SK-N-SH (cell line): Measurements from ENCODE around the gene RNU4-1. TPM values are rescaled to one million over a fixed set of nuclear protein-coding genes. Genes with fewer than 3 reads are reported as not detected.
A peak's percentile ranks its signal among the peaks of the same experiment; 100 is the strongest.

Experiments used
- CTCF ChIA-PET: fragments of 300-600, 350-600 bp; formaldehyde crosslinking; extraction: SDS; loops from one replicate; lab custom pipeline; 2021; lab: Yijun Ruan, JAX
- POLR2A ChIA-PET: fragments of 350-600 bp; sonication (Branson Sonifier 250); formaldehyde crosslinking; extraction: SDS; loops from one replicate; lab custom pipeline; 2020; ENCODE audit warnings: antibody characterized with exemption, inconsistent platforms; lab: Yijun Ruan, JAX
- DNase-seq: peaks from one replicate; pipeline ENCODE4 v3.0.0; 2012
- H2AFZ ChIP-seq: fragments of 200-600 bp; sonication (generic); 2 replicates; pipeline ENCODE4 v1.8.1; 2016; ENCODE audit warnings: antibody characterized with exemption, mild to moderate bottlenecking, low read depth
- H3F3A ChIP-seq: fragments of 200-600 bp; sonication (generic); replicated peaks from 2 replicates; pipeline ENCODE3; 2016; ENCODE audit warnings: antibody characterized with exemption, mild to moderate bottlenecking; ENCODE audit not compliant: insufficient read depth
- H3K27ac ChIP-seq, 2 experiments: fragments of 200-500 bp in 1 of 2; fragments of 200-600 bp in 1 of 2; sonication (Bioruptor generic) in 1 of 2; sonication (generic), shearing (Covaris generic) in 1 of 2; 2 replicates each; pipeline versions ENCODE4 v1.5.1 to v1.6.1; 2014 to 2016; ENCODE audit warnings: low read depth in 2 of 2, inconsistent platforms in 1 of 2, low read length in 1 of 2, mild to moderate bottlenecking in 1 of 2, mixed read lengths in 1 of 2
- H3K27me3 ChIP-seq: fragments of 200-600 bp; sonication (generic), shearing (Covaris generic); 2 replicates; pipeline ENCODE4 v1.6.1; 2016; ENCODE audit warnings: mixed run types; ENCODE audit not compliant: insufficient read depth
- H3K36me3 ChIP-seq, 2 experiments: fragments of 200-500 bp in 1 of 2; fragments of 200-600 bp in 1 of 2; sonication (Bioruptor generic) in 1 of 2; sonication (generic) in 1 of 2; replicated peaks in 1 of 2; 2 replicates each; pipeline versions ENCODE3 to v1.5.1; 2014 to 2016; ENCODE audit warnings: low read length in 1 of 2, mild to moderate bottlenecking in 1 of 2; ENCODE audit not compliant: insufficient read depth in 2 of 2, control insufficient read depth in 1 of 2
- H3K4me1 ChIP-seq, 2 experiments: fragments of 200-500 bp in 1 of 2; fragments of 200-600 bp in 1 of 2; sonication (Bioruptor generic) in 1 of 2; sonication (generic), shearing (Covaris generic) in 1 of 2; 2 replicates each; pipeline versions ENCODE4 v1.5.1 to v1.6.1; 2014 to 2016; ENCODE audit warnings: low read depth in 1 of 2, low read length in 1 of 2, mixed run types in 1 of 2; ENCODE audit not compliant: insufficient read depth in 2 of 2, control insufficient read depth in 1 of 2
- H3K4me2 ChIP-seq: fragments of 200-600 bp; sonication (generic), shearing (Covaris generic); 2 replicates; pipeline ENCODE4 v1.6.1; 2017; ENCODE audit warnings: mixed run types
- H3K4me3 ChIP-seq, 2 experiments: fragments of 200-500 bp in 1 of 2; fragments of 200-600 bp in 1 of 2; sonication (Bioruptor generic) in 1 of 2; sonication (generic), shearing (Covaris generic) in 1 of 2; 2 replicates each; pipeline versions ENCODE4 v1.5.1 to v1.8.1; 2014 to 2016; ENCODE audit warnings: low read depth in 2 of 2, inconsistent platforms in 1 of 2, low read length in 1 of 2, mild to moderate bottlenecking in 1 of 2, mixed read lengths in 1 of 2, moderate library complexity in 1 of 2
- H3K79me2 ChIP-seq: fragments of 200-600 bp; sonication (generic); 2 replicates; pipeline ENCODE4 v1.8.1; 2017; ENCODE audit warnings: mild to moderate bottlenecking; ENCODE audit not compliant: insufficient read depth
- H3K9ac ChIP-seq: fragments of 200-600 bp; sonication (generic); 2 replicates; pipeline ENCODE4 v1.6.1; 2017; ENCODE audit warnings: mixed run types
- H3K9me2 ChIP-seq: fragments of 200-600 bp; sonication (generic); 2 replicates; pipeline ENCODE4 v1.6.1; 2017; ENCODE audit warnings: mixed run types
- H3K9me3 ChIP-seq: fragments of 200-600 bp; sonication (generic); 2 replicates; pipeline ENCODE4 v1.6.1; 2017; ENCODE audit warnings: mixed run types, mild to moderate bottlenecking, moderate library complexity
- H4K20me1 ChIP-seq: fragments of 200-600 bp; sonication (generic); 2 replicates; pipeline ENCODE4 v1.6.1; 2017; ENCODE audit warnings: mild to moderate bottlenecking, mixed run types; ENCODE audit not compliant: insufficient read depth
- FOXJ3 ChIP-seq: sonication (generic); formaldehyde crosslinking; IDR thresholded peaks from 2 replicates; pipeline ENCODE4 v1.5.1; 2020; ENCODE audit warnings: mild to moderate bottlenecking, missing genetic modification reagents
- POLR2AphosphoS5 ChIP-seq: IDR thresholded peaks from 2 replicates; pipeline ENCODE4 v1.6.1; 2012; ENCODE audit warnings: low read depth, low read length
- RFX5 ChIP-seq: IDR thresholded peaks from 2 replicates; pipeline ENCODE4 v1.6.1; 2012; ENCODE audit warnings: mild to moderate bottlenecking, improper control_type of control experiment, low read length
- RXRA ChIP-seq: IDR thresholded peaks from 2 replicates; pipeline ENCODE4 v1.4.0; 2012; ENCODE audit warnings: low read depth, mild to moderate bottlenecking, borderline replicate concordance
- SIN3A ChIP-seq: IDR thresholded peaks from 2 replicates; pipeline ENCODE4 v1.6.1; 2012; ENCODE audit warnings: low read depth, mild to moderate bottlenecking, low read length, moderate library complexity, borderline replicate concordance
- TAF1 ChIP-seq: IDR thresholded peaks from 2 replicates; pipeline ENCODE4 v1.6.1; 2012; ENCODE audit warnings: low read depth, mild to moderate bottlenecking, low read length, moderate library complexity, borderline replicate concordance
- TEAD4 ChIP-seq: IDR thresholded peaks from 2 replicates; pipeline ENCODE4 v1.4.0; 2012; ENCODE audit warnings: mild to moderate bottlenecking, borderline replicate concordance; ENCODE audit not compliant: insufficient read depth
- WGBS: methylation state at CpG from one replicate; pipeline ENCODE4 v1.1.6; 2017; ENCODE audit warnings: low lambda C conversion rate; 5-methylcytosine and 5-hydroxymethylcytosine counted together
- polyA plus RNA-seq, 3 experiments: library from polyadenylated mRNA; depleted of rRNA; stranded (reverse); fragments of >200 nt; gene quantifications; 2 replicates each; pipeline ENCODE4 v1.2.3, GENCODE V29; 2012
- TF ChIP-seq, protein P1 (sequence below): IDR thresholded peaks from 2 replicates; pipeline ENCODE4 v1.4.0; 2012; ENCODE audit warnings: low read depth, borderline replicate concordance
- TF ChIP-seq, protein P2 (sequence below): IDR thresholded peaks from 2 replicates; pipeline ENCODE4 v1.4.0; 2012; ENCODE audit warnings: low read depth
- TF ChIP-seq, protein P3 (sequence below): fragments of 200-600 bp; sonication (generic); IDR thresholded peaks from 2 replicates; pipeline ENCODE4 v1.6.1; 2017; ENCODE audit warnings: antibody characterized with exemption, mild to moderate bottlenecking, moderate library complexity
- TF ChIP-seq, protein P4 (sequence below): fragments of 150-350 bp; IDR thresholded peaks from 2 replicates; pipeline ENCODE4 v1.6.1; 2016; ENCODE audit warnings: mild to moderate bottlenecking, low read depth, low read length

The RNU4-1 gene
- polyA plus RNA-seq, 1 of the 3 experiments (the other 2 are of a cell fraction) = not detected

DNA sequence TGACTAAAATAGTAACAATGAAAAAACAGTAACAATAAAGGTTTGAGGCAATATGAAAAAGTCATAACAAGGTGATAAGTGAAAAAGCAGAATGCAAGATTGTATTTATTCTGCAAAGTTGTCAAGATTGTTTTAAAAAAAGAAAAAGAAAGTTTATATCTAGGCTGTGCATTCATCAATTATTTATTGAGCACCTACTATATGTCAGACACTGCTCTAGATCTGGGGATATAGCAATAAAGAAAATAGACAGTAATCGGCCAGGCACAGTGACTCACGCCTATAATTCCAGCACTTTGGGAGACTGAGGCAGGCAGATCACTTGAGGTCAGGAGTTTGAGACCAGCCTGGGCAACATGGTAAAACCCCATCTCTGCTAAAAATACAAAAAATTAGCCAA, 30.7 kb upstream of the RNU4-1 start (continued):
- no peak for TF ChIP-seq RXRA
- TF ChIP-seq, protein P1, sequence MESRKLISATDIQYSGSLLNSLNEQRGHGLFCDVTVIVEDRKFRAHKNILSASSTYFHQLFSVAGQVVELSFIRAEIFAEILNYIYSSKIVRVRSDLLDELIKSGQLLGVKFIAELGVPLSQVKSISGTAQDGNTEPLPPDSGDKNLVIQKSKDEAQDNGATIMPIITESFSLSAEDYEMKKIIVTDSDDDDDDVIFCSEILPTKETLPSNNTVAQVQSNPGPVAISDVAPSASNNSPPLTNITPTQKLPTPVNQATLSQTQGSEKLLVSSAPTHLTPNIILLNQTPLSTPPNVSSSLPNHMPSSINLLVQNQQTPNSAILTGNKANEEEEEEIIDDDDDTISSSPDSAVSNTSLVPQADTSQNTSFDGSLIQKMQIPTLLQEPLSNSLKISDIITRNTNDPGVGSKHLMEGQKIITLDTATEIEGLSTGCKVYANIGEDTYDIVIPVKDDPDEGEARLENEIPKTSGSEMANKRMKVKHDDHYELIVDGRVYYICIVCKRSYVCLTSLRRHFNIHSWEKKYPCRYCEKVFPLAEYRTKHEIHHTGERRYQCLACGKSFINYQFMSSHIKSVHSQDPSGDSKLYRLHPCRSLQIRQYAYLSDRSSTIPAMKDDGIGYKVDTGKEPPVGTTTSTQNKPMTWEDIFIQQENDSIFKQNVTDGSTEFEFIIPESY = no peak
- no peak for TF ChIP-seq TAF1

DNA sequence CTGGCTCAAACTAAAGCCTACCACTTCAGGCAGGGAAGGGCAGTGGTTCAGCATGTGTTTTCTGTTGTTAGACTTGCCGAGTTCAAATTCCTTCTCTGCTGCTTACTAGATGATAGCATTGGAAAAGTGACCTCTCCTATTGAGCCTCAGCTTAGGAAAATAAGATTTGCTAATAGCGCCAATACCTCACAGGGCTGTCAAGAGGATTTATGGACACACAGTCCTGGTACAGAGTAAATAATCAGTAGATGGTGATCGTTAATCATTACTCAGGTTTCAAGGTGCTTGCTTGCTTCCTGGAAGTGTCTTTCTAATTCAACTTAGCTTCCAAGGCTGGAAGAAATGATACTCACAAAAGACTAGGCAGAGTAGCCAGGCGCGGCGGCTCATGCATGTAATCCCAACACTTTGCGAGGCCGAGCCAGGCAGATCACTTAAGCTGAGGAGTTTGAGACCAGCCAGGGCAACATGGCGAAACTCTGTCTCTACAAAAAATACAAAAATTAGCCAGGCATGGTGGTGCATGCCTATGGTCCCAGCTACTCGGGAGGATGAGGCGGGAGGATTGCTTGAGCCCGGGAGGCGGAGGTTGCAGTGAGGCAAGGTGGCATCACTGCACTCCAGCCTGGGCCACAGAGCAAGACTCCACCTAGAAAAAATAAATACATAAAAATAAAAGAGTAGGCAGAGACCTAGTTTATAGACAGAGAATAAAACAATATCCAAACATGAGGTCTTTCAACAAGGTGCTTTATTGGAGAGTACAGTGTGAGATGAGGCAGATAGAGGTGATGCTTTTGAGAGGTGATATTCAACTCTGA, 28.6 kb upstream of the RNU4-1 start:
- no peak overlapping the region for H3K4me2 ChIP-seq
- no peak for DNase-seq
- peaks cover 4 to 5% of the 10 kb centered on the region in 2 experiments; a peak in 2 of 4 replicates for H3K4me1 ChIP-seq
- H3K9me3 ChIP-seq = no peaks in the 10 kb centered on the region
- H3K36me3 ChIP-seq = no peaks in the 10 kb centered on the region
- no peak overlapping the region for H3K9ac ChIP-seq
- H3F3A ChIP-seq = peaks cover 6% of the 10 kb centered on the region
- WGBS = 77% methylated on average over 13 of the region's 13 CpGs
- no peak overlapping the region for H3K27ac ChIP-seq
- ChIA-PET POLR2A (interaction anchor here (0.9 kb wide), 1 partner anchor 120 kb away, joined by 3 read pairs; the partner anchor contains the start of gene RPLP0), CTCF (interaction anchor here (1.0 to 2.1 kb wide), 7 partner anchors 19 to 119 kb away, joined by 4 to 11 read pairs (median 6); partner anchors contain the start of genes RNU4-1 and SIRT4)
- no peaks in the 10 kb centered on the region for H4K20me1 ChIP-seq
- no peak for TF ChIP-seq TAF1
- TF ChIP-seq RFX5 = no peak
- TF ChIP-seq, protein P2, sequence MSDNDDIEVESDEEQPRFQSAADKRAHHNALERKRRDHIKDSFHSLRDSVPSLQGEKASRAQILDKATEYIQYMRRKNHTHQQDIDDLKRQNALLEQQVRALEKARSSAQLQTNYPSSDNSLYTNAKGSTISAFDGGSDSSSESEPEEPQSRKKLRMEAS = no peak
- no peaks in the 10 kb centered on the region for H3K79me2 ChIP-seq
- H3K9me2 ChIP-seq = no peaks in the 10 kb centered on the region
- H3K4me3 ChIP-seq = no peak overlapping the region
- H3K27me3 ChIP-seq = no peaks in the 10 kb centered on the region
- no peak overlapping the region for H2AFZ ChIP-seq

DNA sequence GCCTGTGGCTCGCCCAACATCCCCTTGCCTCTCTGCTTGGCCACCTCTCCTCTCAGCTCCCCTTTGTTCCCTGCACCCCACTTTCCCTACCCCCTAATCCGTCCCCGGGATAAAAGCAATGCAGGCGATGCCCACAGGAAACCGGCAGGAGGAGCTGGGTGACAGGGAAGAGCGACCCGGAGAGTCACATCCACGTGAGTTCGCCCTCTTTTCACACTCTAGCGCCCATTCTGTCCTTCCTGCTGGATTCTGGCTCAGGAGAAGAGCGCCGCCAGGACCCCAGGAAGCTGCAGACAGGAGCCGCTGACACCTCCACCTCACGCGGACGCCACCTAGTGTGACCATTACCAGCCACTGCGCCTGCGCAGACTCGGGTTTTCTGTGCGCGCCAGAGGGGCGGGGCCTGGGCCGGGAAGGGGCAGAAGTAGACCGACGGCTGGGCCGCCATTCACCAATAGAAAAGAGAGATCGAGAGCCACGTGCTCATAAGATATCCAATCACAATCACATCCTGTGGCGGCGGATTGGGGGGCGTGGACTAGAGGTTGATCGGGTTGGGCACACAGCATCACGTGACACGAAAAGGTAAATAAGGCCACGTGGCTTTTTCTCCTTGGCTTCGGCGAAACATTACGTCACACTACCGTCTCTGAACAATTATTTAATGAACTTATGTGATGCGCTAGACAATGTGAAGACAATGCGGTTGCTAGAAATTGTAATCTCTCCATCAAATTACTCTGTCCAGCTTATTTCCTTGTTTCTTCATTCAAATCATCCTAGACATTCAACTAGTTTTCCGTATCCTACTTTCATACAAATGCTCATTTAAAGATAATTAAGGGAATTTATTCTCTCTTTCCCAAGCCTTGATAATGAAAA, 24.4 kb upstream of the RNU4-1 start:
- Histone ChIP-seq H3K36me3 (no peaks in the 10 kb centered on the region), H2AFZ (peak overlapping the region; percentile 80), H3K4me3 (peak overlapping the region; percentile 57 to 86), H3K4me2 (peak overlapping the region; percentile 91), H3K9me2 (no peaks in the 10 kb centered on the region), H3K27me3 (no peaks in the 10 kb centered on the region), H3K9me3 (no peaks in the 10 kb centered on the region), H3F3A (peaks cover 6% of the 10 kb centered on the region), H3K27ac (peak overlapping the region; percentile 40 to 72; a peak in 3 of 4 replicates), H3K79me2 (no peaks in the 10 kb centered on the region), H4K20me1 (no peaks in the 10 kb centered on the region), H3K9ac (peak overlapping the region; percentile 63; the same call in 1 of the 2 replicates), H3K4me1 (peaks cover 4 to 5% of the 10 kb centered on the region in 2 experiments; a peak in 2 of 4 replicates)
- peak; percentile 96 for DNase-seq
- ChIA-PET POLR2A (interaction anchor here (0.7 to 1.8 kb wide), 4 partner anchors 15 to 116 kb away, joined by 3 to 18 read pairs (median 7); partner anchors contain the start of genes RNU4-2, RPLP0 and SIRT4), CTCF (interaction anchor here (0.5 to 5.2 kb wide), 9 partner anchors 9 to 215 kb away, joined by 3 to 57 read pairs (median 5); partner anchors contain the start of gene SIRT4)
- WGBS = 4% methylated on average over 35 of the region's 42 CpGs
- TF ChIP-seq, protein P3, sequence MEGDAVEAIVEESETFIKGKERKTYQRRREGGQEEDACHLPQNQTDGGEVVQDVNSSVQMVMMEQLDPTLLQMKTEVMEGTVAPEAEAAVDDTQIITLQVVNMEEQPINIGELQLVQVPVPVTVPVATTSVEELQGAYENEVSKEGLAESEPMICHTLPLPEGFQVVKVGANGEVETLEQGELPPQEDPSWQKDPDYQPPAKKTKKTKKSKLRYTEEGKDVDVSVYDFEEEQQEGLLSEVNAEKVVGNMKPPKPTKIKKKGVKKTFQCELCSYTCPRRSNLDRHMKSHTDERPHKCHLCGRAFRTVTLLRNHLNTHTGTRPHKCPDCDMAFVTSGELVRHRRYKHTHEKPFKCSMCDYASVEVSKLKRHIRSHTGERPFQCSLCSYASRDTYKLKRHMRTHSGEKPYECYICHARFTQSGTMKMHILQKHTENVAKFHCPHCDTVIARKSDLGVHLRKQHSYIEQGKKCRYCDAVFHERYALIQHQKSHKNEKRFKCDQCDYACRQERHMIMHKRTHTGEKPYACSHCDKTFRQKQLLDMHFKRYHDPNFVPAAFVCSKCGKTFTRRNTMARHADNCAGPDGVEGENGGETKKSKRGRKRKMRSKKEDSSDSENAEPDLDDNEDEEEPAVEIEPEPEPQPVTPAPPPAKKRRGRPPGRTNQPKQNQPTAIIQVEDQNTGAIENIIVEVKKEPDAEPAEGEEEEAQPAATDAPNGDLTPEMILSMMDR = peak; percentile 69
- TF ChIP-seq SIN3A = peak; percentile 66; the same call in 1 of the 2 replicates
- TF ChIP-seq RFX5 = no peak
- TF ChIP-seq FOXJ3 = no peak
- peak; percentile 46; the same call in 1 of the 2 replicates for TF ChIP-seq POLR2AphosphoS5
- TF ChIP-seq, protein P4, sequence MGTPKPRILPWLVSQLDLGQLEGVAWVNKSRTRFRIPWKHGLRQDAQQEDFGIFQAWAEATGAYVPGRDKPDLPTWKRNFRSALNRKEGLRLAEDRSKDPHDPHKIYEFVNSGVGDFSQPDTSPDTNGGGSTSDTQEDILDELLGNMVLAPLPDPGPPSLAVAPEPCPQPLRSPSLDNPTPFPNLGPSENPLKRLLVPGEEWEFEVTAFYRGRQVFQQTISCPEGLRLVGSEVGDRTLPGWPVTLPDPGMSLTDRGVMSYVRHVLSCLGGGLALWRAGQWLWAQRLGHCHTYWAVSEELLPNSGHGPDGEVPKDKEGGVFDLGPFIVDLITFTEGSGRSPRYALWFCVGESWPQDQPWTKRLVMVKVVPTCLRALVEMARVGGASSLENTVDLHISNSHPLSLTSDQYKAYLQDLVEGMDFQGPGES = no peak
- TF ChIP-seq TEAD4 = no peak
